PC-9 (cell line): ENCODE results near the gene IMMP2L.

ENCODE experiments used
- CTCF ChIP-seq: fragments of 200-600 bp; sonication (generic); conservative IDR thresholded peaks from 2 replicates; pipeline ENCODE4 v1.6.1; 2017; ENCODE audit warnings: mixed run types, antibody characterized with exemption, mild to moderate bottlenecking, moderate library complexity
- EZH2 ChIP-seq: fragments of 200-600 bp; sonication (generic); IDR thresholded peaks from 2 replicates; pipeline ENCODE4 v1.8.0; 2017; ENCODE audit warnings: antibody characterized with exemption, low read depth

- TF ChIP-seq CTCF, result no peak
- no peak for TF ChIP-seq EZH2
Observed at GRCh38 chr7:111005445-111005844, 556.8 kb downstream of the IMMP2L start.
